A549 (cell line): ENCODE measurements around the gene CASTOR2. TPM values are rescaled to one million over a fixed set of nuclear protein-coding genes. Genes with fewer than 3 reads are reported as not detected.
"Not testable (repeated sequence)": the region's sequence is repeated elsewhere in the genome, so short reads cannot be mapped to it uniquely, and the experiment has no call there.

Experiments used
- ATAC-seq, 2 experiments: fragments of 200-7000 bp in 1 of 2; fragments of >200 bp in 1 of 2; cut with Nextera tagmentation in 1 of 2; cut with Tn5 transposase in 1 of 2; 3 replicates each; pipeline versions ENCODE4 v1.8.0 to v1.9.1; 2018 to 2020; ENCODE audit warnings: mild to moderate bottlenecking in 1 of 2, moderate library complexity in 1 of 2
- CTCF ChIA-PET: fragments of 300-600 bp; sonication (Branson Sonifier 250); formaldehyde crosslinking; extraction: SDS; loops from one replicate; lab custom pipeline; 2021; ENCODE audit warnings: antibody characterized with exemption, inconsistent platforms; lab: Yijun Ruan, JAX
- POLR2A ChIA-PET: fragments of 350-600 bp; formaldehyde crosslinking; extraction: SDS; loops from one replicate; lab custom pipeline; 2021; ENCODE audit warnings: antibody characterized with exemption, inconsistent platforms; lab: Yijun Ruan, JAX
- DNase-seq, 2 experiments: peaks; one replicate each; pipeline versions ENCODE4 v3.0.0 to v3.0.0-alpha.2; 2011 to 2016; ENCODE audit warnings: low read depth in 1 of 2, low spot score in 1 of 2
- FAIRE-seq: peaks from 2 replicates; lab custom pipeline; 2011; peaks lifted over from hg19 to GRCh38; lab: Jason Lieb, UNC
- H3K27ac ChIP-seq, 2 experiments: fragments of >200 bp; sonication (Bioruptor Twin); formaldehyde crosslinking; 3 replicates each; pipeline ENCODE4 v1.5.1; 2016 to 2017
- H3K4me1 ChIP-seq: fragments of >200 bp; sonication (Bioruptor Twin); formaldehyde crosslinking; 3 replicates; pipeline ENCODE4 v1.6.1; 2016
- H3K4me2 ChIP-seq: fragments of >200 bp; sonication (Bioruptor Twin); formaldehyde crosslinking; 3 replicates; pipeline ENCODE4 v1.6.1; 2016
- H3K4me3 ChIP-seq: fragments of >200 bp; sonication (Bioruptor Twin); formaldehyde crosslinking; 3 replicates; pipeline ENCODE4 v1.5.1; 2016
- H3K9me3 ChIP-seq: fragments of >200 bp; sonication (Bioruptor Twin); formaldehyde crosslinking; 3 replicates; pipeline ENCODE4 v1.6.1; 2016
- WGBS: methylation state at CpG from one replicate; pipeline ENCODE4 v1.1.6; 2017; ENCODE audit errors: missing lambda C conversion rate; 5-methylcytosine and 5-hydroxymethylcytosine counted together
- polyA plus RNA-seq, 4 experiments: library from polyadenylated mRNA; depleted of rRNA in 3 of 4; stranded (reverse); fragments of >200 nt; fragmentation: RNase III in 1 of 4; extraction: RNeasy Plus Mini Kit Qiagen cat#74134 plus additional on column Dnase treatment in 1 of 4; gene quantifications; 2 replicates in 3 of 4; 3 replicates in 1 of 4; pipeline ENCODE4 v1.2.3, GENCODE V29; 2011 to 2017

Gene CASTOR2
- polyA plus RNA-seq, 2 of the 4 experiments (the other 2 are of a cell fraction) = 5.2 to 6.0 TPM

- H3K4me2 ChIP-seq, POLR2A ChIA-PET, H3K27ac ChIP-seq, CTCF ChIA-PET, DNase-seq, H3K4me3 ChIP-seq, H3K4me1 ChIP-seq, FAIRE-seq, H3K9me3 ChIP-seq: not testable (repeated sequence)
- ATAC-seq = peak; percentile 50 to 52; a peak in 3 of 6 replicates
- 100% methylated on average over 1 of the region's 2 CpGs for WGBS
Measured at GRCh38 chr7:74958328-74958727, 6.2 kb upstream of the CASTOR2 start.

GRCh38 chr7:74963704-74964510 lies 598 bp upstream of the CASTOR2 start:
- H3K4me3 ChIP-seq = peak overlapping the region; percentile 44
- peak overlapping the region; percentile 54 to 81; a peak in 4 of 6 replicates for H3K27ac ChIP-seq
- DNase-seq, H3K9me3 ChIP-seq, CTCF ChIA-PET, FAIRE-seq, H3K4me1 ChIP-seq: not testable (repeated sequence)
- peak overlapping the region; percentile 45; the same call in 2 of the 3 replicates for H3K4me2 ChIP-seq
- peak; percentile 45 to 72; a peak in 5 of 6 replicates for ATAC-seq
- POLR2A ChIA-PET = interaction anchor here (0.6 kb wide), 1 partner anchor 1166 kb away, joined by 3 read pairs; no protein-coding TSS in a partner anchor
- WGBS = 72% methylated on average over 14 of the region's 32 CpGs

GRCh38 chr7:74966208-74966854 lies 1.8 kb downstream of the CASTOR2 start:
- H3K27ac ChIP-seq, POLR2A ChIA-PET, H3K9me3 ChIP-seq, H3K4me3 ChIP-seq, H3K4me1 ChIP-seq, CTCF ChIA-PET, FAIRE-seq, DNase-seq: not testable (repeated sequence)
- H3K4me2 ChIP-seq = peak overlapping the region; percentile 41; the same call in 1 of the 3 replicates
- peak; percentile 38 to 64 for ATAC-seq
- WGBS = no CpG with 5 or more reads among the region's 16 CpGs

GRCh38 chr7:74966909-74967308 lies 2.4 kb downstream of the CASTOR2 start:
- POLR2A ChIA-PET, H3K9me3 ChIP-seq, H3K4me1 ChIP-seq, DNase-seq, H3K4me3 ChIP-seq, FAIRE-seq, CTCF ChIA-PET: not testable (repeated sequence)
- peak overlapping the region; percentile 7 to 64; a peak in 1 of 6 replicates for H3K27ac ChIP-seq
- WGBS = no CpG with 5 or more reads among the region's 6 CpGs
- peak overlapping the region; percentile 39; the same call in 1 of the 3 replicates for H3K4me2 ChIP-seq
- peak; percentile 39 to 44 for ATAC-seq

- ATAC-seq = peak in 1 of 2 experiments; percentile 30; a peak in 3 of 6 replicates
- no CpG with 5 or more reads among the region's 4 CpGs for WGBS
Measured at GRCh38 chr7:74971431-74971830, 6.9 kb downstream of the CASTOR2 start.

GRCh38 chr7:74972377-74972776 lies 7.9 kb downstream of the CASTOR2 start:
- POLR2A ChIA-PET = not testable (repeated sequence)

More at GRCh38 chr7:74971431-74971830, 6.9 kb downstream of the CASTOR2 start:
- H3K9me3 ChIP-seq, H3K4me3 ChIP-seq, DNase-seq, CTCF ChIA-PET, H3K4me2 ChIP-seq, FAIRE-seq, H3K4me1 ChIP-seq, H3K27ac ChIP-seq, POLR2A ChIA-PET: not testable (repeated sequence)

GRCh38 chr7:74975959-74976358 lies 11.5 kb downstream of the CASTOR2 start:
- DNase-seq, H3K4me2 ChIP-seq, CTCF ChIA-PET, H3K9me3 ChIP-seq, H3K4me3 ChIP-seq, H3K4me1 ChIP-seq, H3K27ac ChIP-seq, POLR2A ChIA-PET, FAIRE-seq: not testable (repeated sequence)
- ATAC-seq = peak; percentile 25 to 46; a peak in 3 of 6 replicates
- 77% methylated on average over 3 of the region's 7 CpGs for WGBS

More at GRCh38 chr7:74972377-74972776, 7.9 kb downstream of the CASTOR2 start:
- WGBS = 42% methylated on average over 7 of the region's 7 CpGs
- H3K27ac ChIP-seq, FAIRE-seq, H3K9me3 ChIP-seq, DNase-seq, H3K4me3 ChIP-seq, CTCF ChIA-PET, H3K4me2 ChIP-seq, H3K4me1 ChIP-seq: not testable (repeated sequence)
- ATAC-seq = peak in 1 of 2 experiments; percentile 25; a peak in 2 of 6 replicates

GRCh38 chr7:74977523-74977922 lies 13.0 kb downstream of the CASTOR2 start:
- H3K9me3 ChIP-seq, DNase-seq, POLR2A ChIA-PET, H3K4me1 ChIP-seq, H3K4me3 ChIP-seq, H3K27ac ChIP-seq, ATAC-seq, H3K4me2 ChIP-seq, CTCF ChIA-PET, FAIRE-seq: not testable (repeated sequence)
- 100% methylated on average over 2 of the region's 9 CpGs for WGBS
